ENCODE measurements around the gene CTCFL. TPM values are rescaled to one million over a fixed set of nuclear protein-coding genes. Genes with fewer than 3 reads are reported as not detected.

The CTCFL gene
- total and polyA plus RNA-seq, 2 donors (not counting 1 experiment from before 2014, with no cell fraction given) = not detected

DNA sequence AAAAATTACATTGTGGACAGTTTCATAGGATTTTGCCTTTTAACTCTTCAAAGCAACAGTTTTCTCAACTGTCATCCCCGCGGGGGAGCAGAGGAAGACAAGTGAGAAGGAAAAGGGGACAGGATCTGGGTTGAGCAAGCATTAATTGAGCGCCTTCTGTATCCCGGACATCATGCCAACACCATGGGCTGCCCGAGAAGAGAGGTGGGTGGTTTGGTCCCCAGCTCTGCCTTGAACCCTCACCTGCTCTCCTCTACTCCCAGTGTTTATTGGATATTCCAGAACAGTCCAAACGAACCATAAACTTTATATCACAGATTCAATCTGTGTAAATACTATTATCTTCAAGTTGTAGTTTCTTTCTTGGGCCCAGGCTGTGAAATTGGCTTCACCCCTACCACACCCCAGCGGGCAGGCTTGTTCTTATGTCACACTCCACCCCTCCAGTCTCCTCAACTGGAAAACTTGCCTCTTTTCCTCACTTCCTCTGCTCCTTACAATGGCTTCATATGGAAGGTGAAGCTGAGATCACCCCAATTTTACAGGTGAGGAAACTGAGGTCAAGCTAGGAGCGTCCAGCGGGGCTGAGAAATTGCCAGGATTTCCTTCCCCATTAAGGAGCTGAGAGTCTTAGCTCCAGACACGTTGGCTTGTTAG, 42.0 kb upstream of the CTCFL start:
- no peak for DNase-seq (ENCODE audit: low read depth in 2 of 2)

DNA sequence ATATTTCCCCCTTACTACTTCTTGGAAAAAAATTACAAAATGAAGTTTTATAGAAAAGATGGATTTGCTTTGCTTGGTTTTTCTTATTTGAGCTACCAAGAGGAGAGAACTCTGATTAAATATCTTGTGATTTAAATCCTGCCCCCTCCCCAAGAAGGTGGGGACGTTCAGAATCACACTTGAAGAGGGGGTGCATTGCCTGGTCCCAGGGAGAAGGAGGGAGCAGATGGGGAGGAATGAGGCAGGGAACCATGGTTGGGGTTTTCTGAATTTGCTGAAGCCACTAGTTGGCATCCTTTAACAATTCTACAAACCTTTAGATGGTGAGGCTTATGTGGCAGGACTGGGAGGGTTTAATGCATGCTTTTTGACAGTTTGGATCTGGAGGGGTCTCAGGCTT, 41.5 kb upstream of the CTCFL start:
- Histone ChIP-seq H3K9me3 (ENCODE audit: control insufficient read depth, insufficient read depth, low read depth, low read length) (no peaks in the 10 kb centered on the region), H3K27me3 (ENCODE audit: control insufficient read depth, insufficient read depth, low read length) (no peaks in the 10 kb centered on the region), H3K4me3 (replicated peaks in 1 of 4; ENCODE audit: control extremely low read depth in 1 of 4, insufficient read depth in 1 of 4, low read depth in 3 of 4, low read length in 4 of 4) (no peak overlapping the region), H2AFZ (ENCODE audit: low read length) (no peak overlapping the region), H3K79me2 (ENCODE audit: control insufficient read depth, insufficient read depth, low read length) (no peaks in the 10 kb centered on the region), H3K9ac (ENCODE audit: insufficient read depth, low read length) (no peak overlapping the region), H3K4me1 (ENCODE audit: control insufficient read depth, extremely low read depth, insufficient read depth, low read length) (no peaks in the 10 kb centered on the region), H3K36me3 (ENCODE audit: control insufficient read depth, insufficient read depth, low read length) (no peaks in the 10 kb centered on the region), H4K20me1 (ENCODE audit: control insufficient read depth, extremely low read depth, insufficient read depth, low read length) (no peaks in the 10 kb centered on the region), H3K27ac (ENCODE audit: insufficient read depth, low read length) (no peak overlapping the region), H3K4me2 (ENCODE audit: extremely low read depth, insufficient read depth, low read length) (no peak overlapping the region)
- no peak for TF ChIP-seq EZH2 (IDR thresholded peaks at IDR 0.05; ENCODE audit: low read length, missing control alignments)
- TF ChIP-seq, protein P1, sequence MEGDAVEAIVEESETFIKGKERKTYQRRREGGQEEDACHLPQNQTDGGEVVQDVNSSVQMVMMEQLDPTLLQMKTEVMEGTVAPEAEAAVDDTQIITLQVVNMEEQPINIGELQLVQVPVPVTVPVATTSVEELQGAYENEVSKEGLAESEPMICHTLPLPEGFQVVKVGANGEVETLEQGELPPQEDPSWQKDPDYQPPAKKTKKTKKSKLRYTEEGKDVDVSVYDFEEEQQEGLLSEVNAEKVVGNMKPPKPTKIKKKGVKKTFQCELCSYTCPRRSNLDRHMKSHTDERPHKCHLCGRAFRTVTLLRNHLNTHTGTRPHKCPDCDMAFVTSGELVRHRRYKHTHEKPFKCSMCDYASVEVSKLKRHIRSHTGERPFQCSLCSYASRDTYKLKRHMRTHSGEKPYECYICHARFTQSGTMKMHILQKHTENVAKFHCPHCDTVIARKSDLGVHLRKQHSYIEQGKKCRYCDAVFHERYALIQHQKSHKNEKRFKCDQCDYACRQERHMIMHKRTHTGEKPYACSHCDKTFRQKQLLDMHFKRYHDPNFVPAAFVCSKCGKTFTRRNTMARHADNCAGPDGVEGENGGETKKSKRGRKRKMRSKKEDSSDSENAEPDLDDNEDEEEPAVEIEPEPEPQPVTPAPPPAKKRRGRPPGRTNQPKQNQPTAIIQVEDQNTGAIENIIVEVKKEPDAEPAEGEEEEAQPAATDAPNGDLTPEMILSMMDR (conservative IDR thresholded peaks at IDR 0.05 in 1 of 2, IDR thresholded peaks at IDR 0.05 in 1 of 2; ENCODE audit: low read depth in 1 of 2, low read length in 2 of 2) = no peak
- no peak for DNase-seq (ENCODE audit: low read depth in 2 of 2)

More for the DNA sequence above, 42.0 kb upstream of the CTCFL start:
- H3K9ac ChIP-seq (ENCODE audit: insufficient read depth, low read length) = no peak overlapping the region
- no peak overlapping the region for H3K27ac ChIP-seq (ENCODE audit: insufficient read depth, low read length)
- no peaks in the 10 kb centered on the region for H3K27me3 ChIP-seq (ENCODE audit: control insufficient read depth, insufficient read depth, low read length)
- H3K4me2 ChIP-seq (ENCODE audit: extremely low read depth, insufficient read depth, low read length) = no peak overlapping the region
- no peaks in the 10 kb centered on the region for H3K36me3 ChIP-seq (ENCODE audit: control insufficient read depth, insufficient read depth, low read length)
- TF ChIP-seq, protein P1 (conservative IDR thresholded peaks at IDR 0.05 in 1 of 2, IDR thresholded peaks at IDR 0.05 in 1 of 2; ENCODE audit: low read depth in 1 of 2, low read length in 2 of 2) = no peak
- TF ChIP-seq EZH2 (IDR thresholded peaks at IDR 0.05; ENCODE audit: low read length, missing control alignments) = no peak
- H3K9me3 ChIP-seq (ENCODE audit: control insufficient read depth, insufficient read depth, low read depth, low read length) = no peaks in the 10 kb centered on the region
- no peaks in the 10 kb centered on the region for H4K20me1 ChIP-seq (ENCODE audit: control insufficient read depth, extremely low read depth, insufficient read depth, low read length)
- H2AFZ ChIP-seq (ENCODE audit: low read length) = no peak overlapping the region
- no peak overlapping the region for H3K4me3 ChIP-seq (replicated peaks in 1 of 4; ENCODE audit: control extremely low read depth in 1 of 4, insufficient read depth in 1 of 4, low read depth in 3 of 4, low read length in 4 of 4)
- no peaks in the 10 kb centered on the region for H3K4me1 ChIP-seq (ENCODE audit: control insufficient read depth, extremely low read depth, insufficient read depth, low read length)
- H3K79me2 ChIP-seq (ENCODE audit: control insufficient read depth, insufficient read depth, low read length) = no peaks in the 10 kb centered on the region

DNA sequence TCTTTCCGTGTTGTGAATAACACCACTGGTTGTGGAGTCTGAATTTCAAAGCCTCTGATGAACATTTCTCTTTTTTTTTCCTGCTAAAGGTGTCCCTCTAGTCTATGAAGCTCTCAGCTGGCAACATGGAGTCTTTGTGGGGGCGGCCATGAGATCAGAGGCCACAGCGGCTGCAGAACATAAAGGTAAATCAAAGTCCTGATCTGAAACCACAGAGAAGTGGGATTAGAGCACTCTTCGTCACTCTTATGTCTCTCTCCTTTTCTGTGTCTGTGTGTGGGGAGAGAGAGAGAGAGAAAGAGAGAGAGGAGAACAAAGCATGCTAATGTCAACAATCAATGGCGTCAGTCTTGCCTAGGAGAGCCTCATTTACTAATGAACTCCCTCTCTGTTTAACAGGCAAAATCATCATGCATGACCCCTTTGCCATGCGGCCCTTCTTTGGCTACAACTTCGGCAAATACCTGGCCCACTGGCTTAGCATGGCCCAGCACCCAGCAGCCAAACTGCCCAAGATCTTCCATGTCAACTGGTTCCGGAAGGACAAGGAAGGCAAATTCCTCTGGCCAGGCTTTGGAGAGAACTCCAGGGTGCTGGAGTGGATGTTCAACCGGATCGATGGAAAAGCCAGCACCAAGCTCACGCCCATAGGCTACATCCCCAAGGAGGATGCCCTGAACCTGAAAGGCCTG, 40.2 kb upstream of the CTCFL start:
- Histone ChIP-seq H3K4me1 (ENCODE audit: control insufficient read depth, extremely low read depth, insufficient read depth, low read length) (no peaks in the 10 kb centered on the region), H3K27me3 (ENCODE audit: control insufficient read depth, insufficient read depth, low read length) (no peaks in the 10 kb centered on the region), H3K4me3 (replicated peaks in 1 of 4; ENCODE audit: control extremely low read depth in 1 of 4, insufficient read depth in 1 of 4, low read depth in 3 of 4, low read length in 4 of 4) (no peak overlapping the region), H2AFZ (ENCODE audit: low read length) (no peak overlapping the region), H3K9ac (ENCODE audit: insufficient read depth, low read length) (no peak overlapping the region), H3K27ac (ENCODE audit: insufficient read depth, low read length) (no peak overlapping the region), H3K9me3 (ENCODE audit: control insufficient read depth, insufficient read depth, low read depth, low read length) (no peaks in the 10 kb centered on the region), H3K36me3 (ENCODE audit: control insufficient read depth, insufficient read depth, low read length) (no peaks in the 10 kb centered on the region), H3K79me2 (ENCODE audit: control insufficient read depth, insufficient read depth, low read length) (no peaks in the 10 kb centered on the region), H3K4me2 (ENCODE audit: extremely low read depth, insufficient read depth, low read length) (no peak overlapping the region), H4K20me1 (ENCODE audit: control insufficient read depth, extremely low read depth, insufficient read depth, low read length) (no peaks in the 10 kb centered on the region)
- TF ChIP-seq, protein P1 (conservative IDR thresholded peaks at IDR 0.05 in 1 of 2, IDR thresholded peaks at IDR 0.05 in 1 of 2; ENCODE audit: low read depth in 1 of 2, low read length in 2 of 2) = no peak
- no peak for TF ChIP-seq EZH2 (IDR thresholded peaks at IDR 0.05; ENCODE audit: low read length, missing control alignments)
- DNase-seq (ENCODE audit: low read depth in 2 of 2) = no peak

Data from fibroblast of lung (primary cell).